ENCODE results near the gene TRIM28. TPM values are rescaled to one million over a fixed set of nuclear protein-coding genes. Genes with fewer than 3 reads are reported as not detected.
"Not testable (repeated sequence)": the region's sequence is repeated elsewhere in the genome, so short reads cannot be mapped to it uniquely, and the experiment has no call there.

Gene TRIM28
- total RNA-seq, 4 donors from 2014 or later, result 195 to 237 (median 218) TPM

- 70 to 94% methylated on average over 3 to 11 of the region's 14 CpGs for WGBS, 2 donors
- Histone ChIP-seq H3K27ac (no peak overlapping the region), H3K36me3 (no peaks in the 10 kb centered on the region), H3K27me3 (no peaks in the 10 kb centered on the region), H3K9me3 (no peaks in the 10 kb centered on the region), H3K4me1 (peaks cover 17 to 19% of the 10 kb centered on the region in 2 donors), H3K4me3 (replicated peaks in 1 of 3) (peak overlapping the region in 1 of 3 donors; percentile 55)
- intact Hi-C loops (cut with DNase I), result no loop called here
- DNase-seq, result no peak
- no peak for TF ChIP-seq POLR2A (IDR thresholded peaks at IDR 0.05)
- TF ChIP-seq, protein P1, sequence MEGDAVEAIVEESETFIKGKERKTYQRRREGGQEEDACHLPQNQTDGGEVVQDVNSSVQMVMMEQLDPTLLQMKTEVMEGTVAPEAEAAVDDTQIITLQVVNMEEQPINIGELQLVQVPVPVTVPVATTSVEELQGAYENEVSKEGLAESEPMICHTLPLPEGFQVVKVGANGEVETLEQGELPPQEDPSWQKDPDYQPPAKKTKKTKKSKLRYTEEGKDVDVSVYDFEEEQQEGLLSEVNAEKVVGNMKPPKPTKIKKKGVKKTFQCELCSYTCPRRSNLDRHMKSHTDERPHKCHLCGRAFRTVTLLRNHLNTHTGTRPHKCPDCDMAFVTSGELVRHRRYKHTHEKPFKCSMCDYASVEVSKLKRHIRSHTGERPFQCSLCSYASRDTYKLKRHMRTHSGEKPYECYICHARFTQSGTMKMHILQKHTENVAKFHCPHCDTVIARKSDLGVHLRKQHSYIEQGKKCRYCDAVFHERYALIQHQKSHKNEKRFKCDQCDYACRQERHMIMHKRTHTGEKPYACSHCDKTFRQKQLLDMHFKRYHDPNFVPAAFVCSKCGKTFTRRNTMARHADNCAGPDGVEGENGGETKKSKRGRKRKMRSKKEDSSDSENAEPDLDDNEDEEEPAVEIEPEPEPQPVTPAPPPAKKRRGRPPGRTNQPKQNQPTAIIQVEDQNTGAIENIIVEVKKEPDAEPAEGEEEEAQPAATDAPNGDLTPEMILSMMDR (IDR thresholded peaks at IDR 0.05), result no peak
These were observed 43.6 kb upstream of the TRIM28 start for GRCh38 chr19:58500242-58500641.

DNA sequence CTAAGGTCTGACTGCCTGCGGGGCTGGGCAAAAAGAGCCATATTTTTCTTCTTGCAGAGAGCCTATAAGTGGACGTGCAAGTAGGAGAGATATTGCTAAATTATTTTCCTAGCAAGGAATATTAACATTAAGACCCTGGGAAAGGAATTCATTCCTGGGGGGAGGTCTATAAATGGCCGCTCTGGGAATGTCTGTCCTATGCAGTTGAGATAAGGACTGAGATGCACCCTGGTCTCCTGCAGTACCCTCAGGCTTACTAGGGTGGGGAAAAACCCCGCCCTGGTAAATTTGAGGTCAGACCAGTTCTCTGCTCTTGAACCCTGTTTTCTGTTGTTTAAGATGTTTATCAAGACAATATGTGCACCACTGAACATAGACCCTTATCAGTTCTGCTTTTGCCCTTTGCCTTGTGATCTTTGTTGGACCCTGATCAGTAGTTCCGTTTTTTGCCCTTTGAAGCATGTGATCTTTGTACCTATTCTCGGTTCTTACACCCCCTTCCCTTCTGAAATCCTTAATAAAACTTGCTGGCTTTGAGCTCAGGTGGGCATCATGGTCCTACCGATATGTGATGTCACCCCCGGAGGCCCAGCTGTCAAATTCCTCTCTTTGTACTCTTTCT is 36.2 kb upstream of the TRIM28 start:
- DNase-seq; H3K4me1 ChIP-seq; H3K27me3 ChIP-seq; H3K9me3 ChIP-seq; intact Hi-C loops (cut with DNase I); H3K36me3 ChIP-seq; H3K27ac ChIP-seq; H3K4me3 ChIP-seq (replicated peaks in 1 of 3): not testable (repeated sequence)
- WGBS, 2 donors, result 76 to 86% methylated on average over 7 to 8 of the region's 8 CpGs

DNA sequence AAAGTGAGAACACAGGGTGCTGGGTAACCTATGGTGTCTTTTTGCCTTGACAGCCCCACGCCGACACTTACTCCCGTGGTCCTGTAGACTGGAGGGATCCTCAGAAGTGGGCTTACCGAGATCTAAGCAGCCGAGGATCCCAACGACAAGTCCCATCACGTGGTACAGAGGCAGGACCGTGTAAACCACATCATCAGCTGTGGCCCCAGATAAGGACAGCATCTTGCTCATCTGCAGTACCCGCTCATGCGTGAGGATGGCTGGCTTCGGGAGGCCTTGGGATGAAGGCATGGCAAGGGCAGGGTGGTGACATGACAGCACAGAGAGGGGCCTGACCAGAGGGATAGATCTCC is 34.2 kb upstream of the TRIM28 start:
- DNase-seq, result no peak
- no peaks in the 10 kb centered on the region for H3K9me3 ChIP-seq
- no peak overlapping the region for H3K4me3 ChIP-seq (replicated peaks in 1 of 3)
- no peaks in the 10 kb centered on the region for H3K36me3 ChIP-seq
- H3K27ac ChIP-seq, result no peak overlapping the region
- TF ChIP-seq POLR2A (IDR thresholded peaks at IDR 0.05), result no peak
- TF ChIP-seq, protein P1 (IDR thresholded peaks at IDR 0.05), result no peak
- peaks cover 10 to 11% of the 10 kb centered on the region in 2 donors for H3K4me1 ChIP-seq
- no peaks in the 10 kb centered on the region for H3K27me3 ChIP-seq
- intact Hi-C loops (cut with DNase I), result no loop called here
- 81 to 88% methylated on average over 11 of the region's 11 CpGs for WGBS, 2 donors

DNA sequence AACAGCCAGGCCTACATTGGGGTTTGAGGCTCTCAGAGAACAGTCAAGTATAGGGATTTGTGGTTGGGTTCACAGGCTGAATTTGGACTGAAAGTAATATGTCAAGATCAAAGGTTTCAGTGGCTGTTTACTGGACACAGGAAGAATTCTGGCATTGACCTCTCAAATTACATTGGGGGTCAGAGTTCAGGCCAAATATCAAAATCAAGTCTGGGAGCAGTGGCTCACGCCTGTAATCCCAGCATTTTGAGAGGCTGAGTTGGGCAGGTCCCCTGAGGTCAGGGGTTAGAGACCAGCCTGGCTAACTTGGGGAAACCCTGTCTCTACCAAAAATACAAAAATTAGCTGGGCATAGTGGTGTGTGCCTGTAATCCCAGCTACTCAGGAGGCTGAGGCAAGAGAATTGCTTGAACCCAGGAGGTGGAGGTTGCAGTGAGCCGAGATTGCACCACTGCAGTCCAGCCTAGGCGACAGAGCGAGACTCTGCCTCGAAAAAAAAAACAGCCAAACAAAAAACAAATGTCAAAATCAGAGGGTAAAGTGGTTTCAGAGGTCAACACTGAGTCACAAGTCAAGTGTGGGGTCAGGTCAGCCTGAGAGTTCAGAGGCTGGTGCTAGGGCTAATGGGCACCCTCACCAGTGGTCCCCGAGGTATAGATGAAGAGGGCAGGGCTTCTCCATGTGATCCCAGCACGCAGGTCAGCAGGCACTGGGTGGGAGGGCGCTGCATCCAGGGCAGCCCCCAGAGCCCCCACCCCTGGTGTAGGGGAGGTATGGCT is 33.6 kb upstream of the TRIM28 start:
- Histone ChIP-seq H3K27me3 (no peaks in the 10 kb centered on the region), H3K27ac (no peak overlapping the region), H3K4me1 (peaks cover 10 to 15% of the 10 kb centered on the region in 2 donors), H3K9me3 (no peaks in the 10 kb centered on the region), H3K4me3 (replicated peaks in 1 of 3) (no peak overlapping the region), H3K36me3 (no peaks in the 10 kb centered on the region)
- TF ChIP-seq POLR2A (IDR thresholded peaks at IDR 0.05), result no peak
- TF ChIP-seq, protein P1 (IDR thresholded peaks at IDR 0.05), result no peak
- intact Hi-C loops (cut with DNase I), result no loop called here
- WGBS, 2 donors, result 73 to 84% methylated on average over 8 of the region's 8 CpGs
- no peak for DNase-seq

DNA sequence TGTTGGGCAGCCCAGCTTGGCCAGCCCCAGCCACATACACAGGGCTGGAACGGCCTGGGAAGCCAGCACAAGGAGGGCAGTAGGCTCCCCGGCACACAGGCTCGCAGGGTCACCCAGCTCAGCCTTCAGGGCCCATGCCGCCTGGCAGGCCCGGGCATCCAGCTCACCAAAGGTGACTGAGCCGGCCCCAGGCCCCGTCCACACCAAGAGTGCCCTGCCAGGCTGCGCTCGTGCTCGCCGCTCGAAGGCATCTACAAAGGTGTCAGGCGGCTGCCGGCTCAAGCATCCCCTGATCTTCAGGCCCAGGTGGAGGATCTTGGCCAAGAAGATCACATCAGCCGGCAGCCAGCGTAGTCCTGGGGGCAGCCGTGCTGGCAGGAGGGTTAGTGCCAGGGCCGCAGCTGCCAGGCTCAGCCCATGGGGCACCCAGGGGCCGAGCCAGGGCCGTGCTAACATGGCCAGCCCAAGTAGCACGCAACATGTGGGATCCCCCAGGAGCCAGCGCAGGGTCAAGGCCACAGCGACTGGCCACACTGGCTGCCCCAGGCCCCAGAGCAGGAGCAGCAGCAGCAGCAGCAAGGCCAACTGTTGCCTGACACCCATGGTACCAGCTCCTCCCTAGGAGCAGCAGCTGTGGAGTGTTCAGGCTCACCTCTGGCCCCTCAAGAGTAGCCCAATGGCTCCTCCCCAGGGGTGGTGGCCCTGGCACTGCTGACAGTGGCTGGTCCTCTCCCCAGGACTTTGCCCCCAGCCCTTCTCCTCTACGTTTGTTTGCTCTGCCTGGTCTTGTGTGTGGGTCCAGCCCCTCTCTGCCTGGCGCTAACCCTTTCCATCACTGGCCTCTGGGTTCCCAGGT is 32.3 kb upstream of the TRIM28 start, which contains the start of gene SLC27A5:
Gene SLC27A5, minus strand, starts transcription at position 640 of the 856 bp plus-strand sequence. Its CDS starts 37 bp downstream, at position 603.
- DNase-seq, result no peak
- peaks cover 7 to 9% of the 10 kb centered on the region in 2 donors for H3K36me3 ChIP-seq
- H3K27me3 ChIP-seq, result no peaks in the 10 kb centered on the region
- H3K4me3 ChIP-seq (replicated peaks in 1 of 3), result no peak within 1 kb of the TSS
- no peak for TF ChIP-seq POLR2A (IDR thresholded peaks at IDR 0.05)
- TF ChIP-seq, protein P1 (IDR thresholded peaks at IDR 0.05), result no peak
- peaks cover 10 to 15% of the 10 kb centered on the region in 2 donors for H3K4me1 ChIP-seq
- 72 to 95% methylated on average over 2 of the region's 25 CpGs for WGBS, 2 donors
- intact Hi-C loops (cut with DNase I), result no loop called here
- H3K27ac ChIP-seq, result no peak within 1 kb of the TSS
- H3K9me3 ChIP-seq, result no peaks in the 10 kb centered on the region

Measured in thyroid gland (tissue), 4 donors.